HepG2 (cell line): ENCODE data around the gene SLC16A3. TPM values are rescaled to one million over a fixed set of nuclear protein-coding genes. Genes with fewer than 3 reads are reported as not detected.

Experiments used
- ATAC-seq: fragments of 200-7000 bp; cut with Tn5 transposase; 3 replicates; pipeline ENCODE4 v1.9.1; 2020; ENCODE audit warnings: mild to moderate bottlenecking, moderate library complexity
- BruUV-seq: library from RNA; stranded (reverse); fragments of 400-500 nt; replicated peaks from 2 replicates; lab custom pipeline; 2021; lab: Mats Ljungman, UMichigan
- CTCF ChIA-PET: fragments of 300-600 bp; formaldehyde crosslinking; extraction: SDS; loops from one replicate; lab custom pipeline; 2021; ENCODE audit warnings: low total read pairs, inconsistent platforms, low intra/inter-chr PET ratio; lab: Yijun Ruan, JAX
- POLR2A ChIA-PET: fragments of 350-600 bp; sonication (Branson Sonifier 250); formaldehyde crosslinking; loops from one replicate; lab custom pipeline; 2020; ENCODE audit warnings: antibody characterized with exemption, inconsistent platforms; lab: Yijun Ruan, JAX
- DNase-seq: peaks from one replicate; pipeline ENCODE4 v3.0.0-alpha.2; 2015; ENCODE audit warnings: low spot score
- FAIRE-seq: peaks from 3 replicates; lab custom pipeline; 2011; peaks lifted over from hg19 to GRCh38; lab: Jason Lieb, UNC
- H2AFZ ChIP-seq: one replicate; pipeline ENCODE4 v1.6.1; 2011; ENCODE audit warnings: low read length, inconsistent platforms
- H3K27ac ChIP-seq: fragments of 300-600 bp; 3 replicates; pipeline ENCODE4 v1.8.0; 2011; ENCODE audit warnings: mixed run types, mild to moderate bottlenecking, mixed read lengths, low read length, inconsistent platforms; ENCODE audit not compliant: insufficient read depth; ENCODE audit errors: extremely low read length
- H3K27me3 ChIP-seq, 2 experiments: fragments of 200-600 bp in 1 of 2; 2 replicates in 1 of 2; 3 replicates in 1 of 2; pipeline versions ENCODE4 v1.6.0 to v1.8.0; 2011; ENCODE audit warnings: low read length in 2 of 2, mild to moderate bottlenecking in 2 of 2, moderate library complexity in 2 of 2, inconsistent platforms in 1 of 2; ENCODE audit not compliant: insufficient read depth in 2 of 2, control insufficient read depth in 1 of 2
- H3K36me3 ChIP-seq, 2 experiments: fragments of 200-600 bp in 1 of 2; replicated peaks in 1 of 2; 2 replicates in 1 of 2; 3 replicates in 1 of 2; pipeline versions ENCODE4 v1.5.1 to v1.8.0; 2011; ENCODE audit warnings: low read length in 2 of 2, inconsistent platforms in 1 of 2; ENCODE audit not compliant: insufficient read depth in 2 of 2, control insufficient read depth in 1 of 2
- H3K4me1 ChIP-seq: 2 replicates; pipeline ENCODE4 v1.5.1; 2012; ENCODE audit warnings: low read length, inconsistent platforms; ENCODE audit not compliant: insufficient read depth
- H3K4me2 ChIP-seq: 2 replicates; pipeline ENCODE4 v1.6.0; 2011; ENCODE audit warnings: low read depth, low read length, inconsistent platforms
- H3K4me3 ChIP-seq, 3 experiments: fragments of 200-600 bp in 1 of 3; sonication (generic), shearing (Covaris generic) in 1 of 3; replicated peaks in 1 of 3; 2 replicates each; pipeline ENCODE4 v1.5.1; 2011 to 2016; ENCODE audit warnings: low read length in 3 of 3, inconsistent platforms in 2 of 3, low read depth in 2 of 3, mild to moderate bottlenecking in 2 of 3, control low read depth in 1 of 3, mixed read lengths in 1 of 3; ENCODE audit not compliant: insufficient read depth in 1 of 3
- H3K79me2 ChIP-seq: one replicate; pipeline ENCODE4 v1.6.1; 2011; ENCODE audit warnings: low read length, inconsistent platforms; ENCODE audit not compliant: insufficient read depth
- H3K9ac ChIP-seq: 2 replicates; pipeline ENCODE4 v1.6.0; 2011; ENCODE audit warnings: mild to moderate bottlenecking, low read depth, low read length, inconsistent platforms; ENCODE audit not compliant: insufficient read depth
- H3K9me3 ChIP-seq: 2 replicates; pipeline ENCODE4 v1.5.1; 2012; ENCODE audit warnings: mild to moderate bottlenecking, low read length
- H4K20me1 ChIP-seq: 2 replicates; pipeline ENCODE4 v1.6.0; 2011; ENCODE audit warnings: inconsistent platforms, mild to moderate bottlenecking, low read length, moderate library complexity; ENCODE audit not compliant: insufficient read depth
- AGO2 ChIP-seq: fragments of 200-400 bp; formaldehyde crosslinking; optimal IDR thresholded peaks from 2 replicates; pipeline ENCODE3; 2017; ENCODE audit warnings: mild to moderate bottlenecking, low read depth, low read length, moderate library complexity
- CENPBD1 ChIP-seq: sonication (generic); formaldehyde crosslinking; IDR thresholded peaks from 2 replicates; pipeline ENCODE4 v1.8.0; 2022; ENCODE audit warnings: missing genetic modification reagents, low read depth, mild to moderate bottlenecking, borderline replicate concordance
- KLF15 ChIP-seq: sonication (generic); formaldehyde crosslinking; IDR thresholded peaks from 2 replicates; pipeline ENCODE4 v1.8.1; 2023; ENCODE audit warnings: borderline replicate concordance, mild to moderate bottlenecking, inconsistent platforms, missing genetic modification reagents, mixed read lengths
- POLR2A ChIP-seq, 2 experiments: IDR thresholded peaks; 2 replicates each; pipeline ENCODE4 v1.6.1; 2011; ENCODE audit warnings: low read depth in 2 of 2, low read length in 2 of 2, mild to moderate bottlenecking in 1 of 2, moderate library complexity in 1 of 2; ENCODE audit not compliant: insufficient read depth in 1 of 2
- PTBP1 ChIP-seq: fragments of 200-400 bp; formaldehyde crosslinking; IDR thresholded peaks from 2 replicates; pipeline ENCODE4 v1.6.1; 2018; ENCODE audit warnings: low read length, low read depth; ENCODE audit not compliant: poor library complexity, severe bottlenecking
- RAD21 ChIP-seq: fragments of 450-650 bp; formaldehyde crosslinking; IDR thresholded peaks from 2 replicates; pipeline ENCODE4 v1.5.0; 2020; ENCODE audit warnings: mild to moderate bottlenecking
- RBFOX2 ChIP-seq: fragments of 200-400 bp; formaldehyde crosslinking; IDR thresholded peaks from 2 replicates; pipeline ENCODE4 v1.6.1; 2017; ENCODE audit warnings: low read depth, mild to moderate bottlenecking, low read length
- RBM22 ChIP-seq: fragments of 200-400 bp; formaldehyde crosslinking; optimal IDR thresholded peaks from 2 replicates; pipeline ENCODE3; 2017; ENCODE audit warnings: mild to moderate bottlenecking, low read length, moderate library complexity
- ZBTB43 ChIP-seq: sonication (generic); formaldehyde crosslinking; conservative IDR thresholded peaks from 2 replicates; pipeline ENCODE4 v1.4.0; 2020; ENCODE audit warnings: missing genetic modification reagents
- ZFP82 ChIP-seq: sonication (generic); formaldehyde crosslinking; IDR thresholded peaks from 2 replicates; pipeline ENCODE4 v1.5.1; 2020; ENCODE audit warnings: mild to moderate bottlenecking, missing genetic modification reagents, borderline replicate concordance
- ZNF260 ChIP-seq: sonication (generic); formaldehyde crosslinking; IDR thresholded peaks from 2 replicates; pipeline ENCODE4 v1.4.0; 2020; ENCODE audit warnings: missing genetic modification reagents, low read depth, mild to moderate bottlenecking, borderline replicate concordance
- ZNF788 ChIP-seq: sonication (generic); formaldehyde crosslinking; IDR thresholded peaks from 2 replicates; pipeline ENCODE4 v1.5.0; 2020; ENCODE audit warnings: mild to moderate bottlenecking, missing genetic modification reagents, borderline replicate concordance
- WGBS: methylation state at CpG from one replicate; pipeline ENCODE4 v1.1.6; 2017; ENCODE audit warnings: low lambda C conversion rate; 5-methylcytosine and 5-hydroxymethylcytosine counted together
- in situ Hi-C: cut with HindIII; loops from 2 replicates; pipeline ENCODE4 v1.10.0; 2017; ENCODE audit warnings: low pct_unique_long_range_greater_than_20kb; ENCODE audit not compliant: extremely low pct_ligation_motif_present
- intact Hi-C: fragments of 100-400 bp; cut with micrococcal nuclease; formaldehyde crosslinking; loops from one replicate; pipeline ENCODE4 v1.10.0; 2022; ENCODE audit not compliant: unreplicated experiment
- polyA plus RNA-seq, 8 experiments: library from polyadenylated mRNA; depleted of rRNA in 3 of 8; stranded (reverse) in 7 of 8; unstranded in 1 of 8; fragments of >200 nt; fragmentation: Illumina TruSeq in 4 of 8; extraction: Trizol in 4 of 8; gene quantifications; 2 replicates each; pipeline versions ENCODE4 v1.2.1 to v1.2.3, GENCODE V29; 2011 to 2016; ENCODE audit warnings: low read depth in 4 of 8, missing spikeins in 1 of 8, mixed read lengths in 1 of 8; ENCODE audit not compliant: insufficient read depth in 1 of 8
- total RNA-seq, 5 experiments: library from RNA; depleted of rRNA; stranded (reverse); fragments of >200 nt; fragmentation: Illumina TruSeq; extraction: Trizol; gene quantifications; 2 replicates each; pipeline ENCODE4 v1.2.3, GENCODE V29; 2016; ENCODE audit warnings: low read depth in 1 of 5
- TF ChIP-seq, protein P1 (sequence below): IDR thresholded peaks from 2 replicates; pipeline ENCODE4 v1.6.1; 2016; ENCODE audit warnings: mild to moderate bottlenecking, missing biosample characterization, missing genetic modification reagents
- TF ChIP-seq, protein P2 (sequence below): sonication (generic); formaldehyde crosslinking; IDR thresholded peaks from 2 replicates; pipeline ENCODE4 v1.5.0; 2020; ENCODE audit warnings: mild to moderate bottlenecking, missing genetic modification reagents
- TF ChIP-seq, protein P3 (sequence below): sonication (generic); formaldehyde crosslinking; IDR thresholded peaks from 2 replicates; pipeline ENCODE4 v1.5.0; 2020; ENCODE audit warnings: missing genetic modification reagents
- TF ChIP-seq, protein P4 (sequence below): sonication (generic); formaldehyde crosslinking; IDR thresholded peaks from 2 replicates; pipeline ENCODE4 v1.4.0; 2020; ENCODE audit warnings: missing genetic modification reagents

Gene SLC16A3
- total and polyA plus RNA-seq, 2 of the 13 experiments (the other 11 are each of a cell fraction or from before 2014, with no cell fraction given), result 242 to 349 TPM

GRCh38 chr17:82247856-82248671 is 19.2 kb downstream of the SLC16A3 start:
- Histone ChIP-seq H3K27ac (no peak overlapping the region), H3K27me3 (no peaks in the 10 kb centered on the region), H3K4me2 (no peak overlapping the region), H3K4me3 (no peak overlapping the region), H3K36me3 (peaks cover 76 to 98% of the 10 kb centered on the region in 2 experiments), H3K9me3 (no peaks in the 10 kb centered on the region), H4K20me1 (peaks cover 45% of the 10 kb centered on the region; the same call in 1 of the 2 replicates), H3K79me2 (peaks cover 3% of the 10 kb centered on the region), H3K4me1 (peaks cover 13% of the 10 kb centered on the region), H2AFZ (no peak overlapping the region), H3K9ac (no peak overlapping the region)
- no peak for FAIRE-seq
- ChIA-PET CTCF (no interaction called here), POLR2A (no interaction called here)
- ATAC-seq, result no peak
- DNase-seq, result no peak
- no TSS peak for BruUV-seq
- intact Hi-C loops (no loop called here), in situ Hi-C loops (no loop called here)
- WGBS, result 95% methylated on average over 28 of the region's 28 CpGs
- TF ChIP-seq AGO2 (peak; percentile 43), PTBP1 (no peak), ZBTB43 (CRISPR knock-in tag) (no peak), ZNF788 (CRISPR knock-in tag) (no peak), ZFP82 (CRISPR knock-in tag) (no peak), ZNF260 (CRISPR knock-in tag) (no peak), POLR2A (IDR thresholded peaks at IDR 0.05; ENCODE audit: insufficient read depth in 1 of 2, low read depth in 2 of 2, low read length in 2 of 2) (peak in 1 of 2 experiments; percentile 45; a peak in 1 of 4 replicates), RAD21 (CRISPR knock-in tag) (no peak), CENPBD1 (CRISPR knock-in tag) (no peak), KLF15 (CRISPR knock-in tag) (no peak), RBM22 (peak; percentile 10), RBFOX2 (0 out of 2 replicates have a peak, but pooled peaks have one; percentile 14)
- TF ChIP-seq, protein P1, sequence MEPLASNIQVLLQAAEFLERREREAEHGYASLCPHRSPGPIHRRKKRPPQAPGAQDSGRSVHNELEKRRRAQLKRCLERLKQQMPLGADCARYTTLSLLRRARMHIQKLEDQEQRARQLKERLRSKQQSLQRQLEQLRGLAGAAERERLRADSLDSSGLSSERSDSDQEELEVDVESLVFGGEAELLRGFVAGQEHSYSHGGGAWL, result 0 out of 2 replicates have a peak, but pooled peaks have one; percentile 32
- TF ChIP-seq, protein P2, sequence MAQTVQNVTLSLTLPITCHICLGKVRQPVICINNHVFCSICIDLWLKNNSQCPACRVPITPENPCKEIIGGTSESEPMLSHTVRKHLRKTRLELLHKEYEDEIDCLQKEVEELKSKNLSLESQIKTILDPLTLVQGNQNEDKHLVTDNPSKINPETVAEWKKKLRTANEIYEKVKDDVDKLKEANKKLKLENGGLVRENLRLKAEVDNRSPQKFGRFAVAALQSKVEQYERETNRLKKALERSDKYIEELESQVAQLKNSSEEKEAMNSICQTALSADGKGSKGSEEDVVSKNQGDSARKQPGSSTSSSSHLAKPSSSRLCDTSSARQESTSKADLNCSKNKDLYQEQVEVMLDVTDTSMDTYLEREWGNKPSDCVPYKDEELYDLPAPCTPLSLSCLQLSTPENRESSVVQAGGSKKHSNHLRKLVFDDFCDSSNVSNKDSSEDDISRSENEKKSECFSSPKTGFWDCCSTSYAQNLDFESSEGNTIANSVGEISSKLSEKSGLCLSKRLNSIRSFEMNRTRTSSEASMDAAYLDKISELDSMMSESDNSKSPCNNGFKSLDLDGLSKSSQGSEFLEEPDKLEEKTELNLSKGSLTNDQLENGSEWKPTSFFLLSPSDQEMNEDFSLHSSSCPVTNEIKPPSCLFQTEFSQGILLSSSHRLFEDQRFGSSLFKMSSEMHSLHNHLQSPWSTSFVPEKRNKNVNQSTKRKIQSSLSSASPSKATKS, result no peak
- TF ChIP-seq, protein P3, sequence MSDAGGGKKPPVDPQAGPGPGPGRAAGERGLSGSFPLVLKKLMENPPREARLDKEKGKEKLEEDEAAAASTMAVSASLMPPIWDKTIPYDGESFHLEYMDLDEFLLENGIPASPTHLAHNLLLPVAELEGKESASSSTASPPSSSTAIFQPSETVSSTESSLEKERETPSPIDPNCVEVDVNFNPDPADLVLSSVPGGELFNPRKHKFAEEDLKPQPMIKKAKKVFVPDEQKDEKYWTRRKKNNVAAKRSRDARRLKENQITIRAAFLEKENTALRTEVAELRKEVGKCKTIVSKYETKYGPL, result no peak
- TF ChIP-seq, protein P4, sequence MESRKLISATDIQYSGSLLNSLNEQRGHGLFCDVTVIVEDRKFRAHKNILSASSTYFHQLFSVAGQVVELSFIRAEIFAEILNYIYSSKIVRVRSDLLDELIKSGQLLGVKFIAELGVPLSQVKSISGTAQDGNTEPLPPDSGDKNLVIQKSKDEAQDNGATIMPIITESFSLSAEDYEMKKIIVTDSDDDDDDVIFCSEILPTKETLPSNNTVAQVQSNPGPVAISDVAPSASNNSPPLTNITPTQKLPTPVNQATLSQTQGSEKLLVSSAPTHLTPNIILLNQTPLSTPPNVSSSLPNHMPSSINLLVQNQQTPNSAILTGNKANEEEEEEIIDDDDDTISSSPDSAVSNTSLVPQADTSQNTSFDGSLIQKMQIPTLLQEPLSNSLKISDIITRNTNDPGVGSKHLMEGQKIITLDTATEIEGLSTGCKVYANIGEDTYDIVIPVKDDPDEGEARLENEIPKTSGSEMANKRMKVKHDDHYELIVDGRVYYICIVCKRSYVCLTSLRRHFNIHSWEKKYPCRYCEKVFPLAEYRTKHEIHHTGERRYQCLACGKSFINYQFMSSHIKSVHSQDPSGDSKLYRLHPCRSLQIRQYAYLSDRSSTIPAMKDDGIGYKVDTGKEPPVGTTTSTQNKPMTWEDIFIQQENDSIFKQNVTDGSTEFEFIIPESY (CRISPR knock-in tag), result peak; percentile 59; the same call in 1 of the 2 replicates
